GM23338 (cell line): ENCODE data around the gene HLA-F. TPM values are rescaled to one million over a fixed set of nuclear protein-coding genes. Genes with fewer than 3 reads are reported as not detected.

Experiments
- CREB1 ChIP-seq: fragments of 250-450 bp; sonication (Bioruptor Pico); IDR thresholded peaks from 2 replicates; pipeline ENCODE4 v1.5.0; 2020; ENCODE audit warnings: low read depth, mild to moderate bottlenecking, moderate library complexity
- EZH2phosphoT487 ChIP-seq: fragments of 200-600 bp; sonication (generic); IDR thresholded peaks from one replicate; pipeline ENCODE4 v1.8.1; 2018; ENCODE audit warnings: antibody characterized with exemption; ENCODE audit not compliant: unreplicated experiment
- NANOG ChIP-seq: IDR thresholded peaks from 2 replicates; pipeline ENCODE4 v1.6.1; 2016; ENCODE audit warnings: antibody characterized with exemption, borderline replicate concordance
- POLR2AphosphoS5 ChIP-seq: IDR thresholded peaks from 2 replicates; pipeline ENCODE4 v1.6.1; 2016; ENCODE audit warnings: antibody characterized with exemption, low read depth
- STAT1 ChIP-seq: IDR thresholded peaks from one replicate; pipeline ENCODE4 v1.6.1; 2016; ENCODE audit warnings: antibody characterized with exemption; ENCODE audit not compliant: unreplicated experiment
- polyA plus RNA-seq: library from polyadenylated mRNA; unstranded; fragments of >200 nt; fragmentation: Nextera tagmentation; extraction: Ambion mirVana; gene quantifications from 2 replicates; pipeline ENCODE4 v1.2.1, GENCODE V29; 2016
- total RNA-seq: library from RNA; depleted of rRNA; stranded (reverse); fragments of >200 nt; shearing (Covaris generic); gene quantifications from 2 replicates; pipeline ENCODE4 v1.2.3, GENCODE V29; 2014
- TF ChIP-seq, protein P1 (sequence below): fragments of 250-450 bp; sonication (Bioruptor Pico); IDR thresholded peaks from 2 replicates; pipeline ENCODE4 v1.5.0; 2020; ENCODE audit warnings: mild to moderate bottlenecking, moderate library complexity
- TF ChIP-seq, protein P2 (sequence below): IDR thresholded peaks from one replicate; pipeline ENCODE4 v1.6.1; 2018; ENCODE audit warnings: antibody characterized with exemption; ENCODE audit not compliant: unreplicated experiment

Gene HLA-F
- total and polyA plus RNA-seq, 2 experiments from 2014 or later = 4.4 to 10.4 TPM

DNA sequence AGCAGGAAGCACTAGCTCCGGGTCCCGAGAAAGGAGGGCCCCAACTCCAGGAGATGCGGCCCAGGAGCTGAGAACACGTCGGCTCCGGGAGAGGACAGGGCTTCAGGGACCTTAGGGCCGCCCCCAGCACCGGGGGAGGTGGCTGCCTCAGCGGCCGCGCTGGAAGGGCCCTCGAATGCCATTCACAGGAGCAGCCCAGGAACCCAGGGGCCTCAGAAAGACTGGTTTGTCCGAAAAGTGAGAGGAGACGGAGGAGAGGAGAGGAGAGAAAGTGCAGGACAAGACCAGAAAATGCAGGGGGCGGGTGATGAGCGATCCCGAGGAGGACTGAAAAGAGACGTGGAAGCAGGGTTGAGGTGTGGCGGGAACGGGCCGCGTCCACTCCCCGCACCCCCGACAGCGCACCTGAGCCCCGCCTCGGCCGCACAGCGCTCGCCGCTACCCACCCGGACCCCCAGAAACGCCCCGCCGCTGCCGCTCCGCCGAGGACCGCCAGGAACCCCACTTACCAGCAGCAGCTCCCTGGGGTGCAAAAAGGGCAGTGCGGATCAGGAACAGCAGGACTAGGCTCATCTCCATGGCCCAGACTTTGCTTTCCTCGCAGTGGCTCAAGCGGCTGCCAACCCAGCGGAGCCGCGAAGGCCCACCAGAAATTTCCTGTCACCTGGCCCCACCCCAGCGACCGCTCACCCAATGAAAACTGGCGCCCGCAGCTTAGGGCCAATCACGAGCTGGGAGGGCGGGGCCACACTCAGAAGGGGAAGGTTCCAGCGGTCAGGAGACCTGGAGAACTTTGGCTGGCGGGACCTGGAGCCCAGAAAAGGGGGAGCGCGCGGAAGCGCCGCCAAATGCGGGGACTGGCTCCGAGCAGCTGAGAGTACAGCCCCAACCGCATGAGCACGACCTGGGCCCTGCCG lies 25.4 kb downstream of the HLA-F start (continued):
- TF ChIP-seq, protein P1, sequence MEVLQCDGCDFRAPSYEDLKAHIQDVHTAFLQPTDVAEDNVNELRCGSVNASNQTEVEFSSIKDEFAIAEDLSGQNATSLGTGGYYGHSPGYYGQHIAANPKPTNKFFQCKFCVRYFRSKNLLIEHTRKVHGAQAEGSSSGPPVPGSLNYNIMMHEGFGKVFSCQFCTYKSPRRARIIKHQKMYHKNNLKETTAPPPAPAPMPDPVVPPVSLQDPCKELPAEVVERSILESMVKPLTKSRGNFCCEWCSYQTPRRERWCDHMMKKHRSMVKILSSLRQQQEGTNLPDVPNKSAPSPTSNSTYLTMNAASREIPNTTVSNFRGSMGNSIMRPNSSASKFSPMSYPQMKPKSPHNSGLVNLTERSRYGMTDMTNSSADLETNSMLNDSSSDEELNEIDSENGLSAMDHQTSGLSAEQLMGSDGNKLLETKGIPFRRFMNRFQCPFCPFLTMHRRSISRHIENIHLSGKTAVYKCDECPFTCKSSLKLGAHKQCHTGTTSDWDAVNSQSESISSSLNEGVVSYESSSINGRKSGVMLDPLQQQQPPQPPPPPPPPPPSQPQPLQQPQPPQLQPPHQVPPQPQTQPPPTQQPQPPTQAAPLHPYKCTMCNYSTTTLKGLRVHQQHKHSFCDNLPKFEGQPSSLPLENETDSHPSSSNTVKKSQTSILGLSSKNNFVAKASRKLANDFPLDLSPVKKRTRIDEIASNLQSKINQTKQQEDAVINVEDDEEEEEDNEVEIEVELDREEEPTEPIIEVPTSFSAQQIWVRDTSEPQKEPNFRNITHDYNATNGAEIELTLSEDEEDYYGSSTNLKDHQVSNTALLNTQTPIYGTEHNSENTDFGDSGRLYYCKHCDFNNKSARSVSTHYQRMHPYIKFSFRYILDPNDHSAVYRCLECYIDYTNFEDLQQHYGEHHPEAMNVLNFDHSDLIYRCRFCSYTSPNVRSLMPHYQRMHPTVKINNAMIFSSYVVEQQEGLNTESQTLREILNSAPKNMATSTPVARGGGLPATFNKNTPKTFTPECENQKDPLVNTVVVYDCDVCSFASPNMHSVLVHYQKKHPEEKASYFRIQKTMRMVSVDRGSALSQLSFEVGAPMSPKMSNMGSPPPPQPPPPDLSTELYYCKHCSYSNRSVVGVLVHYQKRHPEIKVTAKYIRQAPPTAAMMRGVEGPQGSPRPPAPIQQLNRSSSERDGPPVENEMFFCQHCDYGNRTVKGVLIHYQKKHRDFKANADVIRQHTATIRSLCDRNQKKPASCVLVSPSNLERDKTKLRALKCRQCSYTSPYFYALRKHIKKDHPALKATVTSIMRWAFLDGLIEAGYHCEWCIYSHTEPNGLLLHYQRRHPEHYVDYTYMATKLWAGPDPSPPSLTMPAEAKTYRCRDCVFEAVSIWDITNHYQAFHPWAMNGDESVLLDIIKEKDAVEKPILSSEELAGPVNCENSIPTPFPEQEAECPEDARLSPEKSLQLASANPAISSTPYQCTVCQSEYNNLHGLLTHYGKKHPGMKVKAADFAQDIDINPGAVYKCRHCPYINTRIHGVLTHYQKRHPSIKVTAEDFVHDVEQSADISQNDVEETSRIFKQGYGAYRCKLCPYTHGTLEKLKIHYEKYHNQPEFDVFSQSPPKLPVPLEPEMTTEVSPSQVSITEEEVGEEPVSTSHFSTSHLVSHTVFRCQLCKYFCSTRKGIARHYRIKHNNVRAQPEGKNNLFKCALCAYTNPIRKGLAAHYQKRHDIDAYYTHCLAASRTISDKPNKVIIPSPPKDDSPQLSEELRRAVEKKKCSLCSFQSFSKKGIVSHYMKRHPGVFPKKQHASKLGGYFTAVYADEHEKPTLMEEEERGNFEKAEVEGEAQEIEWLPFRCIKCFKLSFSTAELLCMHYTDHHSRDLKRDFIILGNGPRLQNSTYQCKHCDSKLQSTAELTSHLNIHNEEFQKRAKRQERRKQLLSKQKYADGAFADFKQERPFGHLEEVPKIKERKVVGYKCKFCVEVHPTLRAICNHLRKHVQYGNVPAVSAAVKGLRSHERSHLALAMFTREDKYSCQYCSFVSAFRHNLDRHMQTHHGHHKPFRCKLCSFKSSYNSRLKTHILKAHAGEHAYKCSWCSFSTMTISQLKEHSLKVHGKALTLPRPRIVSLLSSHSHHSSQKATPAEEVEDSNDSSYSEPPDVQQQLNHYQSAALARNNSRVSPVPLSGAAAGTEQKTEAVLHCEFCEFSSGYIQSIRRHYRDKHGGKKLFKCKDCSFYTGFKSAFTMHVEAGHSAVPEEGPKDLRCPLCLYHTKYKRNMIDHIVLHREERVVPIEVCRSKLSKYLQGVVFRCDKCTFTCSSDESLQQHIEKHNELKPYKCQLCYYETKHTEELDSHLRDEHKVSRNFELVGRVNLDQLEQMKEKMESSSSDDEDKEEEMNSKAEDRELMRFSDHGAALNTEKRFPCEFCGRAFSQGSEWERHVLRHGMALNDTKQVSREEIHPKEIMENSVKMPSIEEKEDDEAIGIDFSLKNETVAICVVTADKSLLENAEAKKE = no peak
- TF ChIP-seq STAT1 (no peak), EZH2phosphoT487 (no peak), CREB1 (no peak), NANOG (no peak), POLR2AphosphoS5 (peak; percentile 59; the same call in 1 of the 2 replicates)
- TF ChIP-seq, protein P2, sequence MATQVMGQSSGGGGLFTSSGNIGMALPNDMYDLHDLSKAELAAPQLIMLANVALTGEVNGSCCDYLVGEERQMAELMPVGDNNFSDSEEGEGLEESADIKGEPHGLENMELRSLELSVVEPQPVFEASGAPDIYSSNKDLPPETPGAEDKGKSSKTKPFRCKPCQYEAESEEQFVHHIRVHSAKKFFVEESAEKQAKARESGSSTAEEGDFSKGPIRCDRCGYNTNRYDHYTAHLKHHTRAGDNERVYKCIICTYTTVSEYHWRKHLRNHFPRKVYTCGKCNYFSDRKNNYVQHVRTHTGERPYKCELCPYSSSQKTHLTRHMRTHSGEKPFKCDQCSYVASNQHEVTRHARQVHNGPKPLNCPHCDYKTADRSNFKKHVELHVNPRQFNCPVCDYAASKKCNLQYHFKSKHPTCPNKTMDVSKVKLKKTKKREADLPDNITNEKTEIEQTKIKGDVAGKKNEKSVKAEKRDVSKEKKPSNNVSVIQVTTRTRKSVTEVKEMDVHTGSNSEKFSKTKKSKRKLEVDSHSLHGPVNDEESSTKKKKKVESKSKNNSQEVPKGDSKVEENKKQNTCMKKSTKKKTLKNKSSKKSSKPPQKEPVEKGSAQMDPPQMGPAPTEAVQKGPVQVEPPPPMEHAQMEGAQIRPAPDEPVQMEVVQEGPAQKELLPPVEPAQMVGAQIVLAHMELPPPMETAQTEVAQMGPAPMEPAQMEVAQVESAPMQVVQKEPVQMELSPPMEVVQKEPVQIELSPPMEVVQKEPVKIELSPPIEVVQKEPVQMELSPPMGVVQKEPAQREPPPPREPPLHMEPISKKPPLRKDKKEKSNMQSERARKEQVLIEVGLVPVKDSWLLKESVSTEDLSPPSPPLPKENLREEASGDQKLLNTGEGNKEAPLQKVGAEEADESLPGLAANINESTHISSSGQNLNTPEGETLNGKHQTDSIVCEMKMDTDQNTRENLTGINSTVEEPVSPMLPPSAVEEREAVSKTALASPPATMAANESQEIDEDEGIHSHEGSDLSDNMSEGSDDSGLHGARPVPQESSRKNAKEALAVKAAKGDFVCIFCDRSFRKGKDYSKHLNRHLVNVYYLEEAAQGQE = no peak
